Stimulated activated CD8-positive, alpha-beta memory T cell treated with anti-CD3 and anti-CD28 coated beads, Interleukin-15, amount 100 ng/mL, for 1 hour (primary cell): ENCODE data around the gene URM1.

Source experiments
- DNase-seq: peaks from one replicate; pipeline ENCODE4 v3.0.0-alpha.2; 2020; ENCODE audit warnings: low read depth

URM1 gene

GRCh38 chr9:128385496-128386460 lies 14.6 kb downstream of the URM1 start:
- DNase-seq = no peak

- DNase-seq = no peak
Observed at GRCh38 chr9:128388150-128388549, 17.0 kb downstream of the URM1 start.

- DNase-seq = no peak
Observed at GRCh38 chr9:128389395-128390149, 18.4 kb downstream of the URM1 start.

DNA sequence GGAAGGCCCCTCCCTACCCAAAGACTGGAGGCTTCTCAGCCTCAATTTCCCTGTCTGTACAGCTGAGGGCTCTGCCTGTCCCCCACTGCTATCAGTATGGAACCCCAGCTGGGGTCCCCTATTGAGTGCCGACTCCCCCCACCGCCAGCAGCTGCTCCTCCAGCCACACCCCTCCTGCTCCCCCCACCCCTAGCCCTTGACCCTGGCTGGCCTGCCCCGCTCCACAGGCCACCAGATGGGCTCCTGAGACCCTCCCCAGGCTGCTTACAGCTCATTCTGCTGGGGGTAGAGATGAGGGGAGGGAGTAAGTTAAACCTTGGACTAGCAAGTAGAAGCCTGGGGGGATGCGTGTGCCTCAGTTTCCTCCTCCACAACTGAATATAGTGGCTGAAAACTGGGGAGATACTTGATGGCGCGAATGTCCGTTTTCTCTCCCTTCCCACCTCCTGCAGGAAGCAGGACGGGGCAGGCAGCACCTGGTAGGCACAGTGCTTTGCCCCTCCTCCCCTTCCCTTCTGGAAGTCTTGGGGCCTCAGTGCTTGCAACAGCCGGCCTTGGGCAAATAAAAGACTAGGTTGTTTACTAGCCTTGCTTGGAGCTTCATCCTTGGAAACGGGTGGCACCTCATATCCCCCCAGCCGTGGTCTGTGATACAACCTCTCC lies 19.1 kb downstream of the URM1 start:
- DNase-seq = no peak

DNA sequence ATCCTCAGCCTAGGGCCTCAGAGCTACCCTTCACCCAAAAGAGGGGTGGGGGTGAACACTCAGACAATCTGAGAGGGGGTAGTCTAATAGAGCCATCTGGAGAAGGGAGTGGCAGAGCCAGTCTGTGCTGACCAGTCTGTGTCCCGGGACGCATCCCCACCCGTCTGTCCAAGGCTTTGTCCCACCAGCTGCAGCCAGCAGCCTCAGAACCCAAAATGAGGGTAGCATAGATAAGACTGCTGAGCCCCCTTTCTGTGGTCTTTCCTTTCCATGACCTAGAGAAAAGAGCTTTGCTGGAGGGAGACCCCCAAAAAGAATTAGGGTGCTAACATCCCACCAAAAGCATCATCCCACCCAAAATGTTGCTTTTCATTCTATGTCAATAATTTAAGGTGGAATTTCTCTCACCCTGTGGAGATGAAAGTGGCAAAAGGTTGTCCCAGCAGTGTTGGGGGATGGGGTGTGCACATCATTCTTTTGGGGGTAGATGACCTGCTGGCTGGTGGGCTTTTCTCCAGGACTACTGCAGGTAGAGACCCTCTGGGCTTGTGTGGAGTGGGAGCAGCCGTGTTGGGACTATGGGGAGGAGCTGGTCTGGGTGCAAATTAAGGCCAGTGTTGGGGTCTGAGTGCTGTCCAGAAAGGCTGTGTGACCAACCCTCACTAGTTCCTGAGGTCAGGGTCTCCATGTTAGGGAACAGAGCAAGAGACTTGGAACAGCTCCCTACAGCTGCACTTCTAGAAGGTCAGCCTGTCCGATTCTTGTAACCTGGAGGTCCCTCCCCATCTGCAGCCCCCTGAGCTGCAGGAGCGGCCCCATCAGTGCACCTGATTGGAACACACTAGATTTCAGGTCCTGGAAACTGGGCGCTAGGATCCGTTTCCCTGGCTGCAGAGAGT lies 19.9 kb downstream of the URM1 start:
- no peak for DNase-seq

GRCh38 chr9:128391956-128392301 lies 20.8 kb downstream of the URM1 start:
- no peak for DNase-seq

GRCh38 chr9:128392302-128393144 lies 21.3 kb downstream of the URM1 start:
- no peak for DNase-seq

DNA sequence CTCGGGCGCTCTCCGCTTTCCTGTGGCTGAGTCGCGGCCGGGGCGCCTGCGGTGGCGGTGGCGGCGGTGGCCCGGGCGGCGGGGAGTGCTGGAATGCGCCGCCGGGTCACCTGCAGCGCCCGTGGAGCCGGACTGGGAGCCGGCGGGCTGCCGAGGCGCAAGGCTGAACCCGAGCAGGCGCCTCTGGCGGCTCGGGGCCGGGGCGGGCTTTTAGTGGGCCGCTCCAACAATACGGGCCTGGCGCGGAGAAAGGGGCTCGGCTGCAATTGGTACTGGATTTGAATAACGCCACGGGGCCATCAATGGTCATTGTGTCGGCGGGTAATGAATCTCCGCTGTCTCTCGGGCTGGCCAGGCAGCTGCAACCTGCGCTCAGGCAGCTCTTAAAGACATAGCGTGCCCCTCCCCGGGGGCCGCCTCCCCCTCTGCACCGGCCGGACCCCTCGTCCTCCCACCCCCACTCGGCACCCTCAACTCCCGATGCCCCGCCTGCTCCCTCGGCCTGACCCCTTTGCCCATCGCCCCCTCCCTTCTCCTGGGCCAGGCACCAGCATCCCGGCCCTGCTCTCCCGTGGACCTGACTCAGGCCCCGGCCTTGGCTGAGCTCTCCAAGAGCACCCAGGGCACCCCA lies 22.1 kb downstream of the URM1 start:
- DNase-seq = no peak

DNA sequence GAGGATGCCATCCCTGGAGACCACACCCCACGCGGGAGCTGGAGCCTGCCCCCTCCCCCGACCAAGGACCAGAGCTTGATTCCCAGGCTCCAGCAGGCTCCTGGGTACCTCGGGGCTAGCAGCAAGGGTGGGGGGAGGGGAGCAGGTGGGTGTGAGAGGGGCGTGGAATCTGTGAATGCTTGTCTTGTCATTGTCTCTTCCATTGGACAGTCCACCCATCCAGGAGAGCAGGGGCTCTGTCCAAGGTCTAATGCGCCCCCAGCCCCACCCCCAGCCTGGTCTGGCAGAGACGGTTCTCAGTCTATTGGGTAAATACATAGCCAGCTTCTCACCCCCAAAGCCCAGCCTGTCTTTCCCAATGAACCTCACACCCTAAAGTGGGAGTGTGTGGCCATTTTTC lies 22.8 kb downstream of the URM1 start:
- DNase-seq = no peak

DNA sequence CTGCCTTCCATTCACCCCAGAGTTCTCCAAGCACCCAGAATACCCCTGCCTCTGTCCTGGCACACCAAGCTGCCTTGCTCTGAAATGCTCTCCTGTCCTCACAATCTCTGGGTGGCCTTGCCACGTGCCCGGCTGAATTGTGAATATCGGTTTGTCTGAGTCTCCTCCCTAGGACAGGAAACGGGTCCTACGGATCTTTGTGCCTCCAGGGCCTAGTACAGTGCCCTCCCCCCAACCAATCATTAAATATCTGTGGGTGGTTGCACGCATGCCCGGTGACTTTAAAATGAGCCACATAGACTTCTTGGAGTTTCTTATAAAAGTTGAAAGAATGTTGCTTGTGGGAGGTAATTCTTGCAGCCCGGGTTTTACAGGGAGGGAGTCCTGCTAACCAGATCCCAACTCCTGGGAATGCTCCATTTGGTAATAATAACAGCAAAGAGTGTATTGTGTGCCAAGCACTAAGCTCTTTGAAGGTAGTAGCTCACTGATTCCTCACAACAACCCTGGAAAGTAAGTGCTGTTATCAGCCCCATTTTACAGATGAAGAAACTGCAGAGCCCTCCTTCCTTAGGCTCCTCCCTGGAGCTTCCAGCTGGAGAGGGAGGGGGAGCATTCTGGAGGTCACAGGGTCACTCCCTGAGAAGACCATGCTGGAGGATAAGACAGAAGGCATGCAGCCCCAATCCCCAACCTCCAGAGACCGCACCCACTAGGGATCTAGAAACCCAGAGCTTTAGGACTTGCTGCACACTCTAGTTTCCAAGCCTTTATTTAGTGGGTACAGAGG lies 23.4 kb downstream of the URM1 start:
- DNase-seq = no peak

- no peak for DNase-seq
Observed at GRCh38 chr9:128396970-128397613, 25.9 kb downstream of the URM1 start.

DNA sequence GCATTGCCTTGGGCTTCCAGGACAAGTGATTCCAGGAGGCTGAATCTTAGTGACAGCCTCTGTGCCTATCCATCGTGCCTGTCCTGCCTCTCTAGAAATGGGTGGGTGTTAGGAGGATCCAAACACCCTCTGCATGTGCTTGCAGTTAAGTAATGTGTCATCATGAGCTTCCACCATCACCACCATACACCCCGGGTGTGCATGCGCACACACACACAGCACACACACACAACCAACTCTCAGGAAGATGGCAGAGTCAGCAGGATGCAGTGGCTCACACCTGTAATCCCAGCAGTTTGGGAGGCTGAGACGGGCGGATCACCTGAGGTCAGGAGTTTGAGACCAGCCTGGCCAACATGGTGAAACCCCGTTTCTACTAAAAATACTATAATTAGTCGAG lies 26.7 kb downstream of the URM1 start:
- DNase-seq = no peak

GRCh38 chr9:128399861-128400260 lies 28.7 kb downstream of the URM1 start:
- DNase-seq = no peak

DNA sequence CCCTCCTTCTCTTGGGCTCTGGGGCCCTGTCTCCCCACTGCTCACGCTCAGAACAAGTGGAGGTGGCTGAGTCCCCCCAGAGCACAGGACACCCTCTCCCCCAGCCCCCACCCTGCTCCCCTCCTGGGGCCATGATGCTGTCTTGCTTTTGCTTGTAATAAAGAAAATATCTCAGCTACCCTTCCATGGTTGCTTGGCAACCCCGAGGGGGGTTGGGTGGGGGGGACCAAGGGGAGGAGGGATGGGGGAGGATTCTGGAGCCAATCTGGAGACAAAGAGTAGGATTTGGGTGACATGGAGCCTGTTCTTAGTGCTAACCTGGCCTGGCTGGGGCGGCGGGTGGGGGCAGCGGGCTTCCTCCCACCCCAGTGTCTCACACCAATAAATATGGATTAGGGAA lies 33.4 kb downstream of the URM1 start:
- DNase-seq = no peak

GRCh38 chr9:128405077-128405779 lies 34.1 kb downstream of the URM1 start:
- DNase-seq = no peak

- DNase-seq = no peak
Observed at GRCh38 chr9:128405780-128406171, 34.6 kb downstream of the URM1 start.

- no peak for DNase-seq
Observed at GRCh38 chr9:128406848-128407391, 35.7 kb downstream of the URM1 start.

GRCh38 chr9:128408963-128409431 lies 37.8 kb downstream of the URM1 start:
- no peak for DNase-seq
